ENCODE data around the gene SSR3.

SSR3 gene

DNA sequence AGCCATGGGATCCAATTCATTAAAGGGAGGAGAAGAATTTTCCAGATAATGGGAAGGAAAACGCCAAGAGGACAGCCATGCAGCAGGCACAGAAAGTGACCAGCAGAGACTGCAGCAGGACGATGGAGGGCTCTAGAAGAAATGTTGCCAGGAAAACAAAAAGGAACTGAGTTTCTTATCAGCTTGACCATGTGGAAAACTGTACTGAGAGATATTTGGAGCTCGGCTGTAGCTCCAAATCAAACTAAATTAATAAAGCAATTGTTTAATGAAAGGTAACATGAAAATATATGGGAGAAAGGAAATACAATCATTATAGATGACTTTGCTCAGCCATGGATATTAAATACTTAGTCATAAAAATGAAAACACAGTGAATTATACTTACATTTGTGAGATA is 63.7 kb downstream of the SSR3 start:
- DNase-seq (ENCODE audit: low read depth) = no peak
